Right kidney (tissue), 1 donor: ENCODE measurements around the gene PLCD4.

Experiments
- DNase-seq: peaks from one replicate; pipeline ENCODE4 v3.0.0-alpha.2; 2016

The PLCD4 gene

GRCh38 chr2:218621007-218621406 is 13.3 kb downstream of the PLCD4 start:
- no peak for DNase-seq

DNA sequence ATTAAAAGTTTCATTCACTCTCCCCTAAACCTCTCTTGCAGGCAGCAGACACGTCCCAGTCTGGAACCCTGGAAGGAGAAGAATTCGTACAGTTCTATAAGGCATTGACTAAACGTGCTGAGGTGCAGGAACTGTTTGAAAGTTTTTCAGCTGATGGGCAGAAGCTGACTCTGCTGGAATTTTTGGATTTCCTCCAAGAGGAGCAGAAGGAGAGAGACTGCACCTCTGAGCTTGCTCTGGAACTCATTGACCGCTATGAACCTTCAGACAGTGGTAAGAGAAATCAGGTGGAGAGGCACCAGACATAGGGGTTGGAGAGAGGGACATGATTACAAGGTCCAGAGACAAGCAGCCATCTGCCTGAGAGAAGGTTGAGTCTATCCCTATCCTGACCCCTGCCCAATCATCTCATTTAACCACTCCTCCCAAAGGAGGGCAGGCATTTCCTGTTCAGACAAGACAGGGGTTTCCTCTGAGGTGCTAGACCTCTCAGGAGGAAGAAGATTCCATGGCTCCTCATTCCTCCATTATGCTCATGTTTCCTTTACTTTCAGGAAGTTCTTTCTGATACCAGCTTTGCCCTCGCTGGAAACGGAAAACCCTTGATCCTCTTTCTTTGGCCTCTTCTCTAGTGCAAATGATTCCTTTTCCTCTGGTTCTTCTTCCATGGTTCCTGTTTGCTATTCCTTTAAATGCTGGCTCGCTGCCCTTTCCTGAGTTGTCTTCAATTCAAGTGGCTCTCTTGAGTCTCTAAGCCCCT is 15.1 kb downstream of the PLCD4 start:
- no peak for DNase-seq

DNA sequence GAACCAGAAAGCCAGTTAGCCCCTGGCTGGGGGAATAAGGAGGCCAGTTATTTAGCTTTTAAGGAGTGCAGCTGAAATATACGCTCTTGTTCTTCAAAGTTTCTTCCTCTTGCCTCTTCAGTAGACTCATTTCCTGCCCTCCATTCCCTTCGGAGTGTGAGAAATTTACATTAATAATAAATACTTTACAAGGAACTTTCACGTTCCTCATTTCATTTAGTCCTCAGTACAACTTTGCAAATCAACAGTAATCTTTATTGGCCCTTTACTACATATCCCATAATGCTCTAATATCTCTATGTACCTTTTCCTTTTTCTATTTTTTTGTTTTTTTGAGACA is 15.6 kb downstream of the PLCD4 start:
- no peak for DNase-seq

- no peak for DNase-seq
Observed at GRCh38 chr2:218626369-218626768, 18.7 kb downstream of the PLCD4 start.

DNA sequence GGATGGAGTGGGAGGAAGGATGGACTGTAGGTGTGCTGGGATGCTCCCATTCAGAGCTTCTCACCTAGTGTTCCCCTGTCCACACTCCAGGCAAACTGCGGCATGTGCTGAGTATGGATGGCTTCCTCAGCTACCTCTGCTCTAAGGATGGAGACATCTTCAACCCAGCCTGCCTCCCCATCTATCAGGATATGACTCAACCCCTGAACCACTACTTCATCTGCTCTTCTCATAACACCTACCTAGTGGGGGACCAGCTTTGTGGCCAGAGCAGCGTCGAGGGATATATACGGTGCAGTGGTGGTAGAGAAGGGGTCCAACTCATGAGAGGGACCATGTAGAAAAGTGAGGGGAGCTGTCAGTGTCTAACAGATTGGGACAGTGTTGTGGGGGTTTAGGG is 20.2 kb downstream of the PLCD4 start:
- DNase-seq: no peak

GRCh38 chr2:218631837-218632236 is 24.1 kb downstream of the PLCD4 start:
- no peak for DNase-seq

GRCh38 chr2:218635719-218636118 is 28.0 kb downstream of the PLCD4 start:
- DNase-seq: no peak

DNA sequence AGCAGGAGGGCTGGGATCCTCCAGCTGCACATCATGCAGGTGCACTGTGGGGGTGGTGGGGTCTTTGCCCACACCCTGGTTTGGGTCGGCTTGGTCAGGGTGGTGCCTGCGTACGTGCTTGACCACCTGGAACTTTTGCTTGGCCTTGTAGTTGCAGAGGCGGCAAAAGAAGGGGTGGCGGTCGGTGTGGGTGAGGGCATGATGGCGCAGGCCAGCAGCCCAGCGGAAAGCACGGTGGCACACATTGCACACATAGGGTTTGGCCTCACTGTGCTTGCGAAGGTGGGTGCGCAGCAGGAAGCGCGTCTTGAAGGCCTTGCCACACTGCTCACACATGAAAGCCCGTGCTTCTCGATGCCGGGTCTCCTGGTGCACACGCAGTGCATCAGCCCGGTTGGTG is 30.7 kb downstream of the PLCD4 start:
- DNase-seq: no peak

- no peak for DNase-seq
Observed at GRCh38 chr2:218642121-218642656, 34.5 kb downstream of the PLCD4 start.

DNA sequence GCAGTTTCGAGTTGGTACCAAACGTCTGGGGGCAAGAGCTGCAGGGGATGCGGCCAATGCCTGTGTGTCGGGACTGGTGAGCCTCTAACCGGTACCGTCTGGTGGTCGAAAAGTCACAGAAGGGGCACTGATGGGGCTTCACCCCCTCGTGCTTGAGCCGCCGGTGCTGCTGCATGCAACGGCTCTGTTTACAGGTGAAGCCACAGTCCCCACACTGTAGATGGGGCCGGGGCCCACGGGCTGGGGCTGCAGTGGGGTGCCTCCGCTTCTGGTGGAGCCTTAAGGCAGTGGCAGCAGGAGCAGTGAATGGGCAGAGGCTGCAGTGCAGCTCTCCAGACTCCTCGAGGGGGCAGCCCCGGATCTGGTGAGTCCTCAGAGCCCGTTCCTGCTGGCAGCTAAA is 35.1 kb downstream of the PLCD4 start:
- no peak for DNase-seq

GRCh38 chr2:218643751-218644310 is 36.1 kb downstream of the PLCD4 start:
- DNase-seq: no peak

DNA sequence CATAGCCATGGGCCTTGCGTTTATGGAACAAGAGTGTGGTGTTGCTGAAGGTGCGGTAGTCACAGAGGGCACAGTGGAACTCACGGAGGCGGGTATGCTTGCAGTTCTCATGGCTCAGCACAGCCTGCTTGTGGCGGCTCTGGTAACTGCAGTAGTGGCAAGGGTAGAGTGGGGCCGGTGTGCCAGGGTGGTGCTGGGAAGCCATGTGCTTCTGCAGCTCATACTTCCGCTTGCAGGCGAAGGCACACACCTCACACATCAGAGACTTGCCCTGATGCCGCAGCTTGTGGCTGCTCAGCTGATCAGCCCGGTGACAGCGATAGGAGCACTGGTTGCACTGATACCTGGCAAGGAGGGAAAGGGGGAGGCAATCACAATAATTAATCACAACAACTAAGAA is 37.0 kb downstream of the PLCD4 start:
- no peak for DNase-seq

- DNase-seq: no peak
Observed at GRCh38 chr2:218645126-218645525, 37.4 kb downstream of the PLCD4 start.

GRCh38 chr2:218648088-218648786 is 40.5 kb downstream of the PLCD4 start:
- no peak for DNase-seq

DNA sequence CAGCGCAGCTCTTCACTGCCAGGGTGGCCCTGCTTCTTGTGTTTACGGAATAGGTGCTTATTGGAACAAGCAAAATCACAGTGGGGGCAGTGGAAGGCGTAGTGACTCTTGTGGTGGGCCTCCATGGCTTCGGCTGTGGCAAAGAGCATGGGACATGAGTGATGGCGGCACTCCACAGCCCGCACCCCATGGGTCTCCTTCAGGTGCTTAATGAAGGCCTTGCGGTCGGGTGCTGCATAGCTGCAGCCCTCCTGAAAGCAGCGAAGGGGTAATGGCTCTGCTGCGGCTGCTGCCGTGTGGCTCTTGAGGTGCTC is 41.0 kb downstream of the PLCD4 start:
- no peak for DNase-seq

GRCh38 chr2:218655751-218656150 is 48.1 kb downstream of the PLCD4 start:
- DNase-seq: no peak

DNA sequence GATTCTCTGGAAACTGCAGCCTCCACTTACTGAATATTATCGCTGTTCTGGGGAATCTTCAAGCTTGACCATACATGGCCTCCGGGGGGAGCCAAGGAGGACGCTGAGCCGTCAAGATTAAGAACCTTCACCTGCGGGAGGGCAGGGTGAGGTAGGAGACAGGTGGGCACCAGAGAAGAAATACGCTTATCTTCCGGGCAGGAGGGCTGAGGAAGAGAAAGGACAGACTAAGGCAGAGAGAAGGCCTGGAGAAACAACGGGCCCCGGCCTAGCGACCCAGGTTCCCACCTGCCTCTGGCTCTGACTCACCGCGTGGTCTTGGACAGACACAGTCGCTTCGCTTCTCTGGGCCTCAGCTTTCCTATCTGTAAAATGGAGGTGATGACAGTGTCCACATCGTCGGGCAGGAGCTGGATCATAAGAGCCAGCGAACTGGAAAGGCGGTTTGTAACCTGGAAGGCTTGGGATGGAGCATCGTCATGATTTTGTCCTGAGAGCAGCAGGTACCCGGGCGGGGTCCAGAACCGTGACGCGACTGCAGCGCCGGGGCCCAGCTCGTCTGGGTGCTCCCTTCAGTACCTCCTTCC is 51.1 kb downstream of the PLCD4 start:
- DNase-seq: no peak

- DNase-seq: peak; percentile 88
Observed at GRCh38 chr2:218659258-218659987, 51.7 kb downstream of the PLCD4 start, which contains the start of the genes BCS1L and ZNF142. Gene BCS1L (plus strand): TSS chr2:218659683. CDS start chr2:218660988, 1,305 bp downstream. Gene ZNF142 (minus strand): TSS chr2:218659623. CDS start chr2:218656429, 3,194 bp downstream.

- DNase-seq: no peak
Observed at GRCh38 chr2:218659988-218660358, 52.3 kb downstream of the PLCD4 start.

DNA sequence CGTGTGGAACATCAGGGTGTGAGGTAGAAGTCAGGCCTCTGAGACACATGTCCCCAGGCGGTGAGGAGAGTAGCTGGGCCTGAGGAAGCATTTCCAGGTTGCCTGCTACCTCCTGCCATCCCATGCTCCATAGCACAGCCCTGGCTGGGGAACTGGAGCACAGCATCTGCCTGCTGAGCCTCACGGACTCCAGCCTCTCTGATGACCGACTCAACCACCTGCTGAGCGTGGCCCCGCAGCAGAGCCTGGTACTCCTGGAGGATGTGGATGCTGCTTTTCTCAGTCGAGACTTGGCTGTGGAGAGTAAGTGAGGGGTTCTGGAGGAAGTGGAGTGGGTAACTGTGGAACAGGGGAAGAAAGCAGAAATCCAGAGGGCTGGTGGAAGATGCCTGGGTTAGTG is 54.7 kb downstream of the PLCD4 start:
- no peak for DNase-seq

DNA sequence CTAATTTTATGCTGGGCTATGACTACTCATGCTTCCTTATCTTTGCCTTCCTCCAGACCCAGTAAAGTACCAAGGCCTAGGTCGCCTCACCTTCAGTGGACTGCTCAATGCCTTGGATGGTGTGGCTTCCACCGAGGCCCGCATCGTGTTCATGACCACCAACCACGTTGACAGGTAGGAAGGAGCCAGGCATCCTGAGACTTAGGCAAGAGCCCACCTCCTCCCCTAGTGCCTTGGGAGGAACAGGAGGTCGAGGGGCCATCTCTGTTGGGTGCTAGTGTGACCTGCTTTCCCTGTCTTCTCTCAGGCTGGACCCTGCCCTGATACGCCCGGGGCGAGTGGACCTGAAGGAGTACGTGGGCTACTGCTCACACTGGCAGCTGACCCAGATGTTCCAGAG is 55.1 kb downstream of the PLCD4 start:
- no peak for DNase-seq

DNA sequence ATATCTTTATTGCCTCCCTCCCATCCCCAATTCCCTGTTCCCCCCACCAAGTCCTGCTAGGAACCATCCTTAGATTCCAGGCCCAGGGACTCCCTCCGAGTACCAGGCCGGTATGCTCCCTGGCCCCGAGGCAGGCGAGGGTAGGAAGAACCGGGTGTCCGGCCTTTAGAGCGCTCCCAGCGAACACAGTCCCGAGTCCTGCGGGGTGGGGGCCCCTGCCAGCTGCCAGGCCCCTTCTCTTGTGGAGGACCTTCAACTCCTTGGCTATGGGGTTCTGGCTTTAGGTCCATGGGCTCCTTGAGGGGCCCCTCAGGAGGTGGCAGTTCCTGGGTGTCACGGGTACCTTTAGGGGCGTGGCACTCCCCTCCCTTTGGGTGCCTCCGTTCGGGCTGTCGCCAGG is 56.2 kb downstream of the PLCD4 start:
- DNase-seq: no peak

DNA sequence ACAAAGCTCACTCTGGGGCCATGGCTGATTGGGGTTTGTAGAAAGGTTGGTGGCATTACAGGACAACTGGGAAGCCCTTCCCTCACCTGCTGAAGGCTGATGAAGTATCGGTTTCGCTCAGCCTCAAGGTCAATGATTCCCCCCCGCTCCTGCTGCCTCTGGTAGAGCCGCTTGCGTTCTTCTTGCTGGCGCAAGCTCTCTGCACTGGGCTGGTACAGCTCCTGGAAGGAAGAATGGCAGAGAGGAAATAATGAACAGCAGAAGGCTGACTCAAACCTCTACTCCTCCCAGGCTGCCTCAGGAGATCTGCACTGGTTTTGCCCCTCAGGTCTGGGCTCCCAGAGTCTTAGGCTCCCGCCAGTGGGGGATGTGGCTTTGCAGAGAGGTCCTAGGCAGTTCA is 57.0 kb downstream of the PLCD4 start:
- DNase-seq: no peak
